ENCODE data around the gene WWOX.

GRCh38 chr16:78936060-78936459, 836.6 kb downstream of the WWOX start:
- TF ChIP-seq CTCF (IDR thresholded peaks at IDR 0.05) (no peak), POLR2A (IDR thresholded peaks at IDR 0.05) (no peak)
